ENCODE measurements around the gene CDK6. TPM values are rescaled to one million over a fixed set of nuclear protein-coding genes. Genes with fewer than 3 reads are reported as not detected.
"Not testable (repeated sequence)": the region's sequence is repeated elsewhere in the genome, so short reads cannot be mapped to it uniquely, and the experiment has no call there.

Gene CDK6
- total RNA-seq, 1 donor from 2014 or later: 274 TPM

DNA sequence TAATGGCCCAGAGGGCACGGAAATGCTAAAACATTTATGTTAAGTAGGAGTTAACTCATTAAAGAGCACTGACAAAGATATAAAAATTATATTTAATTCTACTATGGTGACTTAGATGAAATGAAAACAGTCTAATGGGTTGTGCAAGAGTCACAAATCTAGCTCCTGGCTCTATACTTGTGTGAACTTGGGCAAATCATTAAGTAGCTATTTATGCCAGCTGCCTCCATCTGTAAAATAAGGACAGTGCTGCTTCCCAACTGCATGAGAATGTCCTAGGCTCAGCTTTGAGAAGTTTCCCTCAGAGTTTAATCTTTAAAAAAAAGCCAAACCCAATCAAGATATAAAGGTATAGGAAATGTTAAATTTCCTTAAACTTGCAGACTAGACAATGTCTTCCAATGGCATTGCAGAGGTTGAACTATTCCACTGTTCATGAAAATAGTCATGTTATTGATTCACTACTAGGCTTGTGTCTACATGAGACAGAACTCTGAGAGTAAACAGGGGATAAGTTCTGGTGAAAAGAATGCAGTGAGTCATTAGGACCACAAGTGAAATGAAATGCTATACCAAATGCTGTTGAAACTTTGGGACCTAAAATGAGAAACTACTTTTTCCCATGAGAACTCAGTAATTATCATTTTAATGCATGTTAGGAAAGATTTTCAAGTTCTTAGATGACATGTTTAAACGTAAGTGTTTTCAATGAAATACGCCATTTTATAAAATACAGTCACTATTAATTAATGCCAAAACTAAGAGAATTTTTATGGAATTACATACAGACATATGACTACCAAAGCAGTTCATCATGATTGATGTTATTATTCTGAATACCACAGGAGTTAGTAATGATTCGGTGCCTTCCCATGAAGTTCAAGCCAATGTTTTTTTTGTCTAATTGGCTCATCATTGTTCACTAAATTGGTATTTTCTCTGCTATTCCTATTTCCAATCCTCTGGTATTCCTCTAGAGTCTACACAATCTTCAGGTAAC lies 84.2 kb downstream of the CDK6 start:
- Mint-ChIP-seq H3K36me3 (ENCODE audit: low read depth) (peaks cover 70% of the 10 kb centered on the region), H3K4me3 (no peak overlapping the region), H3K4me1 (peaks cover 64% of the 10 kb centered on the region)

DNA sequence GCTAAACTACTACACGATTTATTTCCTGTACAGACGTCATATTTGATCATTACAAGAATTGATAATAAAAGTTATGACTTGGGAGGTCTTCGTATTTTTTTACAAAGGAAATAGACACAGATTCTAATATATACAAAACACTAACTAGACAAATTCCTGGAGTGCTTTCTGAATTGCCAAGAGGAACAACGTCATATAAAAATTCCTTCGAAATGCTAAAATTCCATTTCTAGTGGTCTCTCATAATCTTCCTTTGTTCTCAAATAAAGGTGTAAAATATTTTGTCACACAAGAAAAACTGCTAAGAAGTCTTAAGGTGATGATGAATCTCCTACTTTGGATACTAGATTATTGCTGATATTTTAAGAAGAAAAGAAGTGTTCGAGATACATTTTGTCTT lies 85.4 kb downstream of the CDK6 start:
- no peak overlapping the region for H3K4me3 Mint-ChIP-seq
- DNase-seq: no peak
- no peak overlapping the region for H3K27ac Mint-ChIP-seq
- no peaks in the 10 kb centered on the region for H3K27me3 Mint-ChIP-seq
- peaks cover 65% of the 10 kb centered on the region for H3K36me3 Mint-ChIP-seq (ENCODE audit: low read depth)
- intact Hi-C loops (cut with micrococcal nuclease): no loop called here
- H3K9me3 Mint-ChIP-seq: peaks cover 3% of the 10 kb centered on the region
- H3K4me1 Mint-ChIP-seq: peaks cover 56% of the 10 kb centered on the region

More for the DNA sequence above, 84.2 kb downstream of the CDK6 start:
- H3K9me3 Mint-ChIP-seq: peaks cover 10% of the 10 kb centered on the region
- intact Hi-C loops (cut with micrococcal nuclease): loop anchor here (1.0 kb wide), 3 partner anchors 10 to 61 kb away; no protein-coding TSS in a partner anchor
- peak overlapping the region; percentile 83 for H3K27ac Mint-ChIP-seq
- no peaks in the 10 kb centered on the region for H3K27me3 Mint-ChIP-seq
- no peak for DNase-seq

DNA sequence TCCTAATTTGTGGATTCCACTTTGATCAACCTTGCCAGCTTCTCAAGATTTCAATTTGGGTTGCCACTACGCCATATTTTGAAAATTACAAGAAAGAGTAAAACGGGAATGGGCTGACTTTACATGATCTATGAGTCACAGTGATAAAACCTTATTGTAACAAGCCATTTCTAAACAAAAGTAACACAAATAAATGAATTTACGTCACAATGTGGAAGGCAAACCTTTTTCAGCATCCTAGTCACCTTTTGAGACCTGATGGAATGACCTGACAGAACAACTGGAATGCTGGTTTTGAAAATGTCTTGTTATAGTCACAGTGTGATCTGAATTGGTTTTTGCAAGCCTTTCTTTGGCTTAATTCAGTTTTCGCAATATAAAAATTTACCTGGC lies 85.9 kb downstream of the CDK6 start:
- intact Hi-C loops (cut with micrococcal nuclease): no loop called here
- Mint-ChIP-seq H3K36me3 (ENCODE audit: low read depth) (peaks cover 65% of the 10 kb centered on the region), H3K4me1 (peaks cover 56% of the 10 kb centered on the region), H3K9me3 (peaks cover 3% of the 10 kb centered on the region), H3K27me3 (no peaks in the 10 kb centered on the region), H3K4me3 (no peak overlapping the region), H3K27ac (peak overlapping the region; percentile 68)
- DNase-seq: no peak

- intact Hi-C loops (cut with micrococcal nuclease): loop anchor here (1.0 kb wide), 1 partner anchor 19 kb away; no protein-coding TSS in a partner anchor
- no peak overlapping the region for H3K4me3 Mint-ChIP-seq
- peak overlapping the region; percentile 68 for H3K27ac Mint-ChIP-seq
- peaks cover 61% of the 10 kb centered on the region for H3K36me3 Mint-ChIP-seq (ENCODE audit: low read depth)
- H3K27me3 Mint-ChIP-seq: no peaks in the 10 kb centered on the region
- peaks cover 2% of the 10 kb centered on the region for H3K9me3 Mint-ChIP-seq
- DNase-seq: no peak
- H3K4me1 Mint-ChIP-seq: peaks cover 51% of the 10 kb centered on the region
Observed at GRCh38 chr7:92749832-92750446, 86.4 kb downstream of the CDK6 start.

DNA sequence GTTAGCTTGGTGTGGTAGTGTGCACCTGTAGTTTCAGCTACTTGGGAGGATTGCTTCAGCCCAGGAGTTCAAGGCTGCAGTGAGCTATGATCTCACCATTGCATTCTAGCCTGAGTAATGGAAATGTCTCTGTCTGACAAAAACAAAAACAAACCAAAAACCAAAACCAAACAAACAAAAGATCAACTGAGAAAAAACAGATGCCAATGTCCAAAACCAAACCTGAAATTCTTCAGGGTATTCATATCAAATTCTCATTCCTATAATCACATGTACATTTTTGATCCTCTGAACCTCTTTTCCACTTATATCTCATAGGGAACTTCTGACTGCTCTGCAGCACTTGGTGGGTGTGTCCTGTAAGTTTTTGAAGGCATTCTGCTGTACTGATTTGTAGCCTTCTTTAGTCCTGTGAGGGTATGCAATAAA lies 87.0 kb downstream of the CDK6 start:
- no peak for DNase-seq
- H3K36me3 Mint-ChIP-seq (ENCODE audit: low read depth): peaks cover 59% of the 10 kb centered on the region
- H3K4me1 Mint-ChIP-seq: peaks cover 45% of the 10 kb centered on the region
- no peak overlapping the region for H3K4me3 Mint-ChIP-seq
- H3K9me3 Mint-ChIP-seq: no peaks in the 10 kb centered on the region
- H3K27ac Mint-ChIP-seq: peak overlapping the region; percentile 25
- intact Hi-C loops (cut with micrococcal nuclease): loop anchor here (1.0 kb wide), 1 partner anchor 18 kb away; no protein-coding TSS in a partner anchor
- no peaks in the 10 kb centered on the region for H3K27me3 Mint-ChIP-seq

DNA sequence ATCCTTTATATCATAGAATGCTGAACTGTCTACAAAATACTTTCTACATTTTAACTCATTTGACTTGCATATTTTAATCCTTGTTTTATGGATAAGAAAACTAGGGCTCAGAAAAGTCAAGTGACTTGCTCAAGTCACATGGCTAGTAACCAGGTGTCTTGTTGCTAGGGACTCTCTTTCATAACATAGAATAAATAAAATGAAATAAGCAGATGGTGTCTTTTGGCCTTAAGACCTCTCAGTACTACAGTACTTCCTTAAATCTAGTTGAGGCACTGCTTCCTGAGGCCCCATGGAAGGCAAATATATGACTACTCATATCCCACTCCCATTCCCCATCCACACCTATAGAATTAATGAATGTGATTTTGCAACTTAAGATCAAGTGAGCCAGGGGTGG lies 87.9 kb downstream of the CDK6 start:
- Mint-ChIP-seq H3K27ac (peak overlapping the region; percentile 21), H3K9me3 (peaks cover 7% of the 10 kb centered on the region), H3K4me1 (peaks cover 43% of the 10 kb centered on the region), H3K4me3 (no peak overlapping the region), H3K27me3 (no peaks in the 10 kb centered on the region), H3K36me3 (ENCODE audit: low read depth) (peaks cover 59% of the 10 kb centered on the region)
- no peak for DNase-seq
- intact Hi-C loops (cut with micrococcal nuclease): no loop called here

DNA sequence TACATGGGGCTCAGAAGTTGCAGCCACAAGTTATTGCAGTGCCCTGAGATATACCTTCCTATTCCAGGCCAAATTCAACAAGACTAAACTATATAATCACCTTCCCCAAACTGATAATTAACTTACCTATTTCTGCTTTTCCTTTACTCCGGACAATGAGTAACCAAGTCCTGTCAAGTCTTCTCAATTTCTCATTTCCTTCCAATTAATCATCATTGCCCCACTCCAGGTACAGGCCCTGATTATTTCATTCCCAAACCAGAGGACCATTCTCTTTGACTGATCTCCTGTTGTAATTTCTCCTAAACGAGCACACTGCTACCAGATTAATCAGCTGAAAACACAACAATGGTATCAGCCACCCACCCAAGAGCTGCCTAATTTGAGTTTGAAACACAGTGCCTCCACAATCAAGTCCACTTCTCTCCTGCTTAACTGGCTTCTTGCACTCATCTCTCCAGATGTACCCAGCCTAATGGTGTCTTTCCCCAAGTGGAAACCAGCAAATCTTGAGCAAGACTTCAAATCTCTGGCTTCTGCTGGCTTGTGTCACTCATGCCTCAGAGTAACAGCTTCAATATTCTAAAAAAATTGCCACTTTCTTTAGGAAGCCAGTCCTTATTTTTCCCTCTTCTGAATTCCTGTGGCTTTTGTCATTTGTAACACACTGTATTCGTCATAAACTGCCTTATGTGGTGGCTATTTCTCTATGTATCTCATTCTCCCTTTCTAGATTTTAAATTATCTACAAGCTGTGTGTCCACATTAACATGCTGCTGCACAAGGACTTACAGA lies 89.1 kb downstream of the CDK6 start:
- H3K9me3 Mint-ChIP-seq: peaks cover 9% of the 10 kb centered on the region
- DNase-seq: no peak
- intact Hi-C loops (cut with micrococcal nuclease): no loop called here
- no peaks in the 10 kb centered on the region for H3K27me3 Mint-ChIP-seq
- H3K4me3 Mint-ChIP-seq: no peak overlapping the region
- H3K36me3 Mint-ChIP-seq (ENCODE audit: low read depth): peaks cover 57% of the 10 kb centered on the region
- peak overlapping the region; percentile 27 for H3K27ac Mint-ChIP-seq
- peaks cover 39% of the 10 kb centered on the region for H3K4me1 Mint-ChIP-seq

- Mint-ChIP-seq H3K36me3 (ENCODE audit: low read depth) (peaks cover 48% of the 10 kb centered on the region), H3K4me3 (no peak overlapping the region), H3K27me3 (no peaks in the 10 kb centered on the region), H3K4me1 (peaks cover 45% of the 10 kb centered on the region), H3K9me3 (peaks cover 9% of the 10 kb centered on the region), H3K27ac (no peak overlapping the region)
- no peak for DNase-seq
- intact Hi-C loops (cut with micrococcal nuclease): no loop called here
Observed at GRCh38 chr7:92745241-92745640, 91.1 kb downstream of the CDK6 start.

DNA sequence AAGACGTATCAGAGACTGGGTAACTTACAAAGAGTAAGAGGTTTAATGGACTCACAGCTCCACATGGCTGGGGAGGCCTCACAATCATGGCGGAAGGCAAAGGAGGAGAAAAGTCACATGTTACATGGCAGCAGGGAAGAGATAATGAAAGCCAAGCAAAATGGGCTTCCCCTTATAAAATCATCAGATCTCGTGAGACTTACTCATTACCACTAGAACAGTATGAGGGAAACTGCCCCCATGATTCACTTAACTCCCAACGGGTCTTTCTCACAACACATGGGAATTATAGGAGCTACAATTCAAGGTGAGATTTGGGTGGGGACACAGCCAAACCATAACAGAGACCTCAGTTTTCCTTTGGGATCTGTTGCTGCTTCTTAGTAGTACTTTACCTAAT lies 92.2 kb downstream of the CDK6 start:
- H3K36me3 Mint-ChIP-seq (ENCODE audit: low read depth): peaks cover 50% of the 10 kb centered on the region
- DNase-seq; H3K4me3 Mint-ChIP-seq; H3K9me3 Mint-ChIP-seq; H3K27me3 Mint-ChIP-seq; intact Hi-C loops (cut with micrococcal nuclease): not testable (repeated sequence)
- peak overlapping the region; percentile 52 for H3K27ac Mint-ChIP-seq
- H3K4me1 Mint-ChIP-seq: peaks cover 46% of the 10 kb centered on the region

DNA sequence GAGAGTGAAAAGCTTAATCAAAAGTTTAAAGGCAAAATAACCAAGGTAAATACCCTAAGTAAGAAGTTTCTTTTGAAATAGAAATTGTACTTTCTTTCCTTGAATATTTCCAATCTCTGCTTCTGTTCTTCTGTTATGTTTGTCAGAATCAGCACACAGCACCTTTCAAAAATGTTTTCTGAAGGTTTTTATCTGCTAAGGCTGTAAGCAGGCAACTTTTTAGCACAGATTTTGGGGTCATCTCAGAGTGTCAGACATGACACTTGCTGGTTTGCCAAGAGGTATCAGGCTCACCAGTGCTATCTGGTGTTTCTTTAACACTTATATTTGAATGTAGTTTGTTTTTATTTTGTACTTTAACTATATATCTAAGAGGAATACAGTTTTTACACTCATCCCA lies 94.2 kb downstream of the CDK6 start:
- no peaks in the 10 kb centered on the region for H3K27me3 Mint-ChIP-seq
- H3K4me3 Mint-ChIP-seq: no peak overlapping the region
- peak overlapping the region; percentile 45 for H3K27ac Mint-ChIP-seq
- H3K36me3 Mint-ChIP-seq (ENCODE audit: low read depth): peaks cover 50% of the 10 kb centered on the region
- intact Hi-C loops (cut with micrococcal nuclease): no loop called here
- peaks cover 13% of the 10 kb centered on the region for H3K9me3 Mint-ChIP-seq
- peaks cover 51% of the 10 kb centered on the region for H3K4me1 Mint-ChIP-seq
- DNase-seq: no peak

DNA sequence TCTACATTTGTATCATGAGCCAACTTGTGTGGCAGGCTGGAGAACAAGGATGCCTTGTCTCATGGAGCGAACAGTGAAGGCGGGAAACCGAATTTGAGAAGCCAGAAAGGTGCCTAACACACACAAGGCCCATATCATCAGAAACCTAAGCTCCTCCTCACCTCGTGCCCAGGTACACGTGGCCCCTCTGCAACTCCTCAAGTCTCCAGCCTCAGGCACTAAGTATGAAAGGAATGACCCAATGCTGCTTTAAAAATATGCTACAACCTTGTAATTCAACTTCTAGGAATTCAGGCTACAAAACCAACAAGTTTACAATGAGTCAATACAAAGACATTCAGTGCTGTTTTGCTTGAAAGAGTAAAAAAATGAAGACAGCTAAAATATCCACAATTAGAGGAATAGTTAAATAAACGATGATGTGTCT lies 95.7 kb downstream of the CDK6 start:
- peaks cover 53% of the 10 kb centered on the region for H3K36me3 Mint-ChIP-seq (ENCODE audit: low read depth)
- H3K4me1 Mint-ChIP-seq: peaks cover 53% of the 10 kb centered on the region
- no peak for DNase-seq
- H3K27ac Mint-ChIP-seq: peak overlapping the region; percentile 75
- intact Hi-C loops (cut with micrococcal nuclease): no loop called here
- H3K4me3 Mint-ChIP-seq: no peak overlapping the region
- no peaks in the 10 kb centered on the region for H3K27me3 Mint-ChIP-seq
- peaks cover 19% of the 10 kb centered on the region for H3K9me3 Mint-ChIP-seq

- peaks cover 53% of the 10 kb centered on the region for H3K36me3 Mint-ChIP-seq (ENCODE audit: low read depth)
- DNase-seq: no peak
- H3K27ac Mint-ChIP-seq: peak overlapping the region; percentile 52
- intact Hi-C loops (cut with micrococcal nuclease): no loop called here
- H3K4me1 Mint-ChIP-seq: peaks cover 51% of the 10 kb centered on the region
- H3K27me3 Mint-ChIP-seq: no peaks in the 10 kb centered on the region
- H3K9me3 Mint-ChIP-seq: peaks cover 19% of the 10 kb centered on the region
- H3K4me3 Mint-ChIP-seq: no peak overlapping the region
Observed at GRCh38 chr7:92740134-92740533, 96.2 kb downstream of the CDK6 start.

DNA sequence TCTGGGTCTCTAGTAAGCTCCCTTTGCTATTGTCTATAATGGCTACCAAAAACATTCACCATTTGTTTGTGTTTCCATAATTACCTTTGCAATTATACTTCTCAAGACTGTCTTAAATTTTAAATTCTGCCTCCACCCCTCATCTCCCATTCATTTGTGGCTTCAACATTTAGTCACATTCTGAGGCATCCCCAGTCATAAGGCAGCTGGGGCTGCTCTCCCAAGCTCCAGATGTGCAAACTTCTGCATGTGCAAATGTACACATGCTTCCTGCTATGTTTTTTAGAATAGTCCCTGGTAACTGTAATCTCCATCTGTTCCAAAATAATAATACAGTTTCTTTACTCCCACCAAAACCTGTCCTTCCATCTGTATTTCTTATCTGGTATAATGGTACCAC lies 97.3 kb downstream of the CDK6 start:
- Mint-ChIP-seq H3K4me3 (no peak overlapping the region), H3K4me1 (peaks cover 56% of the 10 kb centered on the region), H3K27me3 (no peaks in the 10 kb centered on the region), H3K9me3 (peaks cover 20% of the 10 kb centered on the region), H3K27ac (peak overlapping the region; percentile 3), H3K36me3 (ENCODE audit: low read depth) (peaks cover 57% of the 10 kb centered on the region)
- intact Hi-C loops (cut with micrococcal nuclease): no loop called here
- DNase-seq: no peak

All from activated CD4-positive, alpha-beta T cell treated with anti-CD3 and anti-CD28 coated beads, Interleukin-2, amount 10 ng/mL, durations not matched to agents 24 days and 14 days (primary cell).